ENCODE data around the gene ADGRA1.
"Not testable (repeated sequence)": the region's sequence is repeated elsewhere in the genome, so short reads cannot be mapped to it uniquely, and the experiment has no call there.

ADGRA1 gene

DNA sequence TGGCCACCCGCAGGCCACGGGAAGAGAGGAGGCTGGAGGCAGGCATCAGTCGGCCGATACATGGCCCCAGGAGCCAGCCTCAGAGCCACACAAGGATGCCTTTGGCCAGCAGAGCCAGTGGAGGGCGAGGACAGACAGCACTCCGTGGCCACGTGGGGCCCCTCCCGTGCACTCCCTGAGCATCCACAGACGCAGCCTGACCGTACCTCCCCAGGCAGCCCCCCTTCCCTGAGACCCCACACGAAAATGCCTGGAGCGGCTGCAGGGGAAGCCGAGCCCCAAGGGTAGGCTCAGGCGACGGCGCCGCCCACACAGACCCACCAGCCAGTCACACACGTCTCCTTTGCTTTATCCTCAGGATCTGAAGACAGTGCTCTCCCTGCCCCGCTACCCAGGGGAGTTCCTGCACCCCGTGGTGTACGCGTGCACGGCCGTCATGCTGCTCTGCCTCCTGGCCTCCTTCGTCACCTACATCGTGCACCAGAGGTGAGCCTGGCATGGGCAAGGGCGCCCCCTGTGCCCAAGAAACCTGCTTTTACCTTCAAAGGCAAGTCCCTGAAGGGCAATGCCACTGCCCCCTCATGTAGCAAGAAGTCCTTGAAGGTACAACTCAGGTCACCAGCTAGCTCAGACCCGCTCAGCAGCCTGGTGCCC, 9.0 kb downstream of the ADGRA1 start:
- DNase-seq (ENCODE audit: low spot score): no peak

- no peak for DNase-seq (ENCODE audit: low spot score)
Observed at GRCh38 chr10:133097418-133097817, 9.7 kb downstream of the ADGRA1 start.

DNA sequence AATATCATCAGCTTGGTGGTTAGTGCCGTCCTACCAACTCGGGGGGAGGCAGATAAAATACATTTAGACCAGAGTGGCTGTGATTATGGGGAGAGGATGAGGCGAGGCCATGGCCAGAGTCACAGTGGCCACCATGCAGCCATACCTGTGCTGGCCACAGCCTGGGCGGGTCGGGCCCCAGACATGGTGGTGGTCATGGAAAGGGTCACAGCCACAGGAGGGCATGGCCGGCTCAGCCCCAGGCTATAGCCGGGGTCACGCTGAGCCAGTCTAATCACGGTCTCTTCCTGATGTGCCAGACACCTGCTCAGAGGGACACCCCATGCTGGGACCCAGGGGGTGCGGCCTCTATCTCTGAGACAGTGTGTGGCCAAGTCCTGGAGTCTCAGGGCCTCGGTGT, 10.2 kb downstream of the ADGRA1 start:
- no peak for DNase-seq (ENCODE audit: low spot score)

GRCh38 chr10:133098426-133099124, 10.9 kb downstream of the ADGRA1 start:
- DNase-seq (ENCODE audit: low spot score): no peak

GRCh38 chr10:133099571-133099970, 11.8 kb downstream of the ADGRA1 start:
- no peak for DNase-seq (ENCODE audit: low spot score)

- no peak for DNase-seq (ENCODE audit: low spot score)
Observed at GRCh38 chr10:133100186-133100585, 12.5 kb downstream of the ADGRA1 start.

DNA sequence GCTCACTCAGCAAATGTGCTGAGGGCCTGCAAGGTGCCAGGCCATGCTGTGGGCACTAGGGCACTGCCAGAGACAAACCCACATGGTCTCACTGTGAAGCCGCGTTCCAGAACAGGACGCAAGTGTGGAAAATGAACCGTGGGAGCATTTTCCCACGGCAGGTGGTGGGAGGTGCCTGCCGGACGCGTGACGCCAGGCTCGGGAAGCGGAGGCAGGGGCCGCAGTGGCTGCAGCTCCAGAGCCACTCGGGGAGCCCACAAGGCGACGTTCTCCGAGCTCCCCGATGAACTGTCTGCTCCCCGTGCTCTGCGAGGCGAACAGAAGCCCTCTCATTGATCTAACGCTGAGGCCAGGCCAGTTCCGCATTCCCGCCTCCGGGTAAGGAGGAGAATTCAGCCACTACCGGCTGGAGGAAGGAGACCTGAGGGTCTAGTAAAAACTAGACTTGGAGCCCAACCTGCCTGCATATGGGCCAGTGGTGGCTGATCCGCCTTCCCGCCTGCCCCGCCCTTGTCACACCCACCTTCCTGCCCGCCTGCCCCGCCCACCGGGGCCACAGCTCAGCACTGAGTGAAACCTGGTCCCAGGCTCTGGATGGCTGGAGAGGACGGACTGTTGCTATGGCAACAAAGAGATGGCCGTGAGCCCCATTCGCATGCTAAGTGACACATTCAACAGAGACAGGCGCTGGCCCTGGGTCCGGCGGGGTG, 13.1 kb downstream of the ADGRA1 start:
- DNase-seq (ENCODE audit: low spot score): no peak

- DNase-seq (ENCODE audit: low spot score): no peak
Observed at GRCh38 chr10:133101416-133101810, 13.7 kb downstream of the ADGRA1 start.

- DNase-seq (ENCODE audit: low spot score): no peak
Observed at GRCh38 chr10:133102415-133103095, 14.8 kb downstream of the ADGRA1 start.

DNA sequence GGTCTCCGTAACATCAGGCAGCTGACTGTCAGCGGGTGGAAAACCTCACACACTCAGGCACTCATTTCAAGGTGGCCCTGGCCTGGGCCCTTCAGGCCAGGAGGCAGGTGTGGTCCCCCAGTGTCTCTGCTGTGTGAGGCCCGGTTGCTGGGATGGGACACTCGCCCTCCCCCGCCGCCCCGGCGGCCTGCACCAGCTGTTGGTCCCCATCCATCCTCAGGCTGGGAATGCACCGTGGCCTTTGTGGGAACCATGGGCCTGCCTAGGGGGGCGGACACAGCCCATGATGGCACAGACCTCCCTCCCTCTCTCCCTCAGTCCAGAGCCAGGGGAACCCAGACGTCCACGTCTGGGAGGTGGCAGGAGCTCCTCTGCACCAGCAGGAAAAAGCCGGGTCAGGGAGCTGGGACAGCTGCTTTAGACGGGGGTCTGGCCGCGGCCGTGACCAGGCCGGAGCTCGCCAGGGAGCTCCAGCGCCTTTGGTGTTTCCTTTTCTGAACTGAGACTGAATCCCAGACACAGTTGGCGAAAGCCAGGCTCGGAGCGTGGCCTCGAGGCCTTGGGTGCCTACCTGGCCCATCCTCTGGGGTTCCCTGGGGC, 15.7 kb downstream of the ADGRA1 start:
- no peak for DNase-seq (ENCODE audit: low spot score)

GRCh38 chr10:133104068-133104962, 16.6 kb downstream of the ADGRA1 start:
- no peak for DNase-seq (ENCODE audit: low spot score)

- no peak for DNase-seq (ENCODE audit: low spot score)
Observed at GRCh38 chr10:133104963-133105640, 17.4 kb downstream of the ADGRA1 start.

DNA sequence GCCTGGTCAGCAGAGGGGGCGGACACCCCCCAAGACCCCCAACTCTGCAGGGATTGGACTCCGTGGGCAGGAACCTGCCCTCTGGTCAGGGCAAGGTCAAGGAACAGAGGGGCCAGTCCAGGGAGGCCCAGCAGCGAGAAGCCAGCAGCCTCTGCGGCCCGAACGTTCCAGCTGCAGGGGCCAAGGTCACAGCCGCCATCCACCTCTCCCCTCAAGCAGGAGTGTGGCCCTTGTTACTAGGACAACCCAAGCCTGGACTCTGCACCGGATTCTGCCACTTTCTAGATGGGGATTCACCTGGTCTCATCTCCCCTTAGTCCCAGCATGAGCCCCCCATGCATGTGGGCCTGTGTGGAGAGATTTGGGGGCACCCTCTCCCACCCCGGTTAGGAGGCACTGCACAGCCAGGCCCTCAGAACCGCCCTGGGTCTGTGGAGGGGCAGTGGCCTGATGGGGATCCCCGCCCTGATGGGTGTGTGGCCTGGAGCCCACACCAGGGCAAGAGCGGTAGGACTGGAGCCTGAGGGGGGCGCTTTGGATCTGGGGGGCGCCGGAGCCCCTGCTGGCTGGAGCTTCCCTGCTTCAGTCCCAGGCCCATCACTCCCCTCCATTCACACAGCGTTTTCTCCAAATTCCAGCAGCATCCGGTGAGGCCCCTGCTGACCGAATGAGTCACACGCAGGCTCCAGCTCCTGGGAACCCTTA, 18.1 kb downstream of the ADGRA1 start:
- DNase-seq (ENCODE audit: low spot score): no peak

- DNase-seq (ENCODE audit: low spot score): no peak
Observed at GRCh38 chr10:133106516-133106915, 18.8 kb downstream of the ADGRA1 start.

DNA sequence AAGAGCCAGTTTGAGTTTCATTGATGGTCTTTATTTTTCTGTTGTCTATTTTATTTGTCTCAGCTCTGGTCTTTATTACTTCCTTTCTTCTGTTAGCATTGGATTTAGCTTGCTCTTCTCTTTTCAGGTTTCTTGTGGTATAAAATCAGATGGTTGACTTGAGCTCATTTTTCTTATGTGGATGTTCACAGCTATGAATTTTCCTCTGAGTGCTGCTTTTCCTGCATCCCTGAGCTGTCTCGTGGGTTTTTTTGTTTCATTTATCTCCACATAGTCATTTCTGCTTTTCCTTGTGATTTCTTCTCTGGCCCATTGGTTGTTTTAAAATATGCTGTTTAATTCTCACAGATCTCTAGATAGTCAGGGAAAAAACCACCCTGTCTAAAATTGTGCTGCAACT, 19.7 kb downstream of the ADGRA1 start:
- DNase-seq (ENCODE audit: low spot score): no peak

DNA sequence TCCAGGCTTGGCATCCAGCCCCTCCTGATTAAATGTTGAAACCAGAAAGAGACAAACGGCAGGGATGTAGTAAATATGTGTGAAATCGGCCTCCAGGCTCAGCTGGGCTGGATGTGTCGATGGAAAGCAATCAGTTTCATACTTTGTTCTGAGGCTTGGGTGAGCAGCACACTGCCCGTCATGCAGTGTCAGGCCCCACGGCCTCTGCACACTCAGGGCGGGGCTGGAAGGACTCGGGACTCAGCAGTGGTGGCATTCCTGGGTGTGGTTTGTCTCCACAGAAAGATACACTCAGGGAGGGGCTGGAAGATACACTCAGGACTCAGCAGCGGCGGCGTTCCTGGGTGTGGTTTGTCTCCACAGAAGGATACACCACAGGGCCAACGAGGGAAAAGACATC, 22.0 kb downstream of the ADGRA1 start:
- DNase-seq (ENCODE audit: low spot score): no peak

- DNase-seq (ENCODE audit: low spot score): no peak
Observed at GRCh38 chr10:133110133-133110532, 22.4 kb downstream of the ADGRA1 start.

GRCh38 chr10:133110609-133111275, 23.0 kb downstream of the ADGRA1 start:
- no peak for DNase-seq (ENCODE audit: low spot score)

- not testable (repeated sequence) for DNase-seq (ENCODE audit: low spot score)
Observed at GRCh38 chr10:133111640-133112039, 23.9 kb downstream of the ADGRA1 start.
